ENCODE results near the gene TRIO. TPM values are rescaled to one million over a fixed set of nuclear protein-coding genes. Genes with fewer than 3 reads are reported as not detected.

Gene TRIO
- total RNA-seq, 1 donor from 2014 or later, result 223 TPM

GRCh38 chr5:14250084-14250695 lies 107.0 kb downstream of the TRIO start:
- peak overlapping the region; percentile 87 for H3K27ac Mint-ChIP-seq
- ATAC-seq (ENCODE audit: low read depth) (peak; percentile 22), DNase-seq (no peak)
- intact Hi-C loops (cut with micrococcal nuclease), result loop anchor here (1.0 to 2.0 kb wide), 3 partner anchors 8 to 37 kb away; no protein-coding TSS in a partner anchor
- ChIA-PET POLR2A (interaction anchor here (0.9 to 4.0 kb wide), 7 partner anchors 11 to 101 kb away, joined by 3 to 27 read pairs (median 4); no protein-coding TSS in a partner anchor), CTCF (interaction anchor here (1.0 to 1.7 kb wide), 3 partner anchors 20 to 262 kb away, joined by 3 to 7 read pairs (median 4); no protein-coding TSS in a partner anchor)
- TF ChIP-seq CTCF (IDR thresholded peaks at IDR 0.05), result no peak
- peaks cover 4% of the 10 kb centered on the region for H3K36me3 Mint-ChIP-seq (ENCODE audit: low read depth)
- H3K9me3 Mint-ChIP-seq, result no peaks in the 10 kb centered on the region
- no peaks in the 10 kb centered on the region for H3K27me3 Mint-ChIP-seq
- peaks cover 89% of the 10 kb centered on the region for H3K4me1 Mint-ChIP-seq
- H3K4me3 Mint-ChIP-seq, result peak overlapping the region; percentile 55

- H3K27me3 Mint-ChIP-seq, result no peaks in the 10 kb centered on the region
- TF ChIP-seq CTCF (IDR thresholded peaks at IDR 0.05), result no peak
- DNase-seq (no peak), ATAC-seq (ENCODE audit: low read depth) (peak; percentile 25)
- H3K4me3 Mint-ChIP-seq, result peak overlapping the region; percentile 55
- POLR2A ChIA-PET, result interaction anchor here (0.9 to 1.4 kb wide), 3 partner anchors 10 to 106 kb away, joined by 3 to 5 read pairs (median 4); no protein-coding TSS in a partner anchor
- H3K27ac Mint-ChIP-seq, result peak overlapping the region; percentile 87
- peaks cover 2% of the 10 kb centered on the region for H3K9me3 Mint-ChIP-seq
- CTCF ChIA-PET, result interaction anchor here (1.0 kb wide), 2 partner anchors 142 to 263 kb away, joined by 3 to 4 read pairs; no protein-coding TSS in a partner anchor
- H3K4me1 Mint-ChIP-seq, result peaks cover 86% of the 10 kb centered on the region
- H3K36me3 Mint-ChIP-seq (ENCODE audit: low read depth), result peaks cover 7% of the 10 kb centered on the region
- intact Hi-C loops (cut with micrococcal nuclease), result loop anchor here (1.0 to 2.0 kb wide), 3 partner anchors 7 to 36 kb away; no protein-coding TSS in a partner anchor
Observed at GRCh38 chr5:14250748-14251701, 107.9 kb downstream of the TRIO start.

GRCh38 chr5:14251733-14252132 lies 108.6 kb downstream of the TRIO start:
- Mint-ChIP-seq H3K27me3 (no peaks in the 10 kb centered on the region), H3K4me3 (peak overlapping the region; percentile 28), H3K27ac (peak overlapping the region; percentile 87), H3K4me1 (peaks cover 86% of the 10 kb centered on the region), H3K9me3 (peaks cover 4% of the 10 kb centered on the region), H3K36me3 (ENCODE audit: low read depth) (peaks cover 10% of the 10 kb centered on the region)
- no peak for TF ChIP-seq CTCF (IDR thresholded peaks at IDR 0.05)
- no peak for DNase-seq
- ChIA-PET POLR2A (interaction anchor here (1.0 kb wide), 2 partner anchors 43 to 107 kb away, joined by 3 read pairs; no protein-coding TSS in a partner anchor), CTCF (no interaction called here)
- ATAC-seq (ENCODE audit: low read depth), result no peak
- intact Hi-C loops (cut with micrococcal nuclease), result loop anchor here (2.0 kb wide), 2 partner anchors 13 to 35 kb away; no protein-coding TSS in a partner anchor

- CTCF ChIA-PET, result no interaction called here
- no peaks in the 10 kb centered on the region for H3K27me3 Mint-ChIP-seq
Observed at GRCh38 chr5:14252793-14253192, 109.7 kb downstream of the TRIO start.

More at GRCh38 chr5:14252793-14253192, 109.7 kb downstream of the TRIO start:
- H3K4me1 Mint-ChIP-seq, result peaks cover 86% of the 10 kb centered on the region
- H3K4me3 Mint-ChIP-seq, result no peak overlapping the region
- TF ChIP-seq CTCF (IDR thresholded peaks at IDR 0.05), result no peak
- ATAC-seq (ENCODE audit: low read depth) (peak; percentile 22), DNase-seq (no peak)
- peaks cover 4% of the 10 kb centered on the region for H3K9me3 Mint-ChIP-seq
- POLR2A ChIA-PET, result interaction anchor here (1.0 kb wide), 1 partner anchor 44 kb away, joined by 3 read pairs; no protein-coding TSS in a partner anchor
- H3K36me3 Mint-ChIP-seq (ENCODE audit: low read depth), result peaks cover 10% of the 10 kb centered on the region
- H3K27ac Mint-ChIP-seq, result peak overlapping the region; percentile 87
- intact Hi-C loops (cut with micrococcal nuclease), result no loop called here
